HG03097 (cell line): ENCODE results near the gene SOWAHB.

Experiments used
- ATAC-seq: cut with Tn5 transposase; IDR thresholded peaks from one replicate; pipeline ENCODE4 v1.9.1; 2021; ENCODE audit not compliant: unreplicated experiment, low FRiP score

Gene SOWAHB

GRCh38 chr4:76897536-76898384, at the start of gene SOWAHB:
SOWAHB (minus strand) TSS chr4:76898144; CDS start chr4:76897849, 295 bp downstream.
- no peak for ATAC-seq

GRCh38 chr4:76947369-76947768, 49.4 kb upstream of the SOWAHB start:
- no peak for ATAC-seq

GRCh38 chr4:76943790-76944189, 45.8 kb upstream of the SOWAHB start:
- no peak for ATAC-seq

GRCh38 chr4:76943129-76943620, 45.2 kb upstream of the SOWAHB start:
- no peak for ATAC-seq

GRCh38 chr4:76939184-76939583, 41.2 kb upstream of the SOWAHB start:
- ATAC-seq, result no peak

GRCh38 chr4:76931576-76932276, 33.8 kb upstream of the SOWAHB start:
- no peak for ATAC-seq

- ATAC-seq, result no peak
Observed at GRCh38 chr4:76931087-76931486, 33.1 kb upstream of the SOWAHB start.

- ATAC-seq, result no peak
Observed at GRCh38 chr4:76930685-76931084, 32.7 kb upstream of the SOWAHB start.

- ATAC-seq, result no peak
Observed at GRCh38 chr4:76926841-76927240, 28.9 kb upstream of the SOWAHB start.

GRCh38 chr4:76923619-76924357, 25.8 kb upstream of the SOWAHB start:
- ATAC-seq, result no peak

- ATAC-seq, result no peak
Observed at GRCh38 chr4:76920715-76921114, 22.8 kb upstream of the SOWAHB start.

GRCh38 chr4:76909711-76910110, 11.8 kb upstream of the SOWAHB start:
- no peak for ATAC-seq

GRCh38 chr4:76905521-76905920, 7.6 kb upstream of the SOWAHB start:
- no peak for ATAC-seq

GRCh38 chr4:76904646-76905190, 6.8 kb upstream of the SOWAHB start:
- ATAC-seq, result no peak

- no peak for ATAC-seq
Observed at GRCh38 chr4:76902233-76902890, 4.4 kb upstream of the SOWAHB start.

- no peak for ATAC-seq
Observed at GRCh38 chr4:76898949-76899645, 1.2 kb upstream of the SOWAHB start.

- no peak for ATAC-seq
Observed at GRCh38 chr4:76898385-76898692, 395 bp upstream of the SOWAHB start.

- no peak for ATAC-seq
Observed at GRCh38 chr4:76896614-76897535, 1.1 kb downstream of the SOWAHB start.

- ATAC-seq, result no peak
Observed at GRCh38 chr4:76896048-76896447, 1.9 kb downstream of the SOWAHB start.
